CD4-positive, alpha-beta T cell treated with Interleukin-17A for 4 hours (primary cell): ENCODE results near the gene CTNNA3.

Experiments used
- DNase-seq: peaks from one replicate; pipeline ENCODE4 v3.0.0-alpha.2; 2020; ENCODE audit warnings: mixed read lengths

Gene CTNNA3

GRCh38 chr10:67664942-67665341 is 31.1 kb downstream of the CTNNA3 start:
- DNase-seq = no peak

- DNase-seq = no peak
Measured at GRCh38 chr10:67663449-67664087, 32.4 kb downstream of the CTNNA3 start.

GRCh38 chr10:67662415-67662814 is 33.6 kb downstream of the CTNNA3 start:
- DNase-seq = no peak

- no peak for DNase-seq
Measured at GRCh38 chr10:67659497-67659896, 36.5 kb downstream of the CTNNA3 start.

- no peak for DNase-seq
Measured at GRCh38 chr10:67657775-67658174, 38.2 kb downstream of the CTNNA3 start.

- DNase-seq = no peak
Measured at GRCh38 chr10:67650558-67650957, 45.4 kb downstream of the CTNNA3 start.

- no peak for DNase-seq
Measured at GRCh38 chr10:67648613-67649229, 47.3 kb downstream of the CTNNA3 start.

- DNase-seq = no peak
Measured at GRCh38 chr10:67630904-67631303, 65.1 kb downstream of the CTNNA3 start.

- no peak for DNase-seq
Measured at GRCh38 chr10:67629461-67629971, 66.5 kb downstream of the CTNNA3 start.

- no peak for DNase-seq
Measured at GRCh38 chr10:67622984-67623383, 73.0 kb downstream of the CTNNA3 start.

GRCh38 chr10:67622511-67622910 is 73.5 kb downstream of the CTNNA3 start:
- no peak for DNase-seq

GRCh38 chr10:67621834-67622233 is 74.2 kb downstream of the CTNNA3 start:
- DNase-seq = no peak

- no peak for DNase-seq
Measured at GRCh38 chr10:67618116-67618515, 77.9 kb downstream of the CTNNA3 start.

- DNase-seq = peak; percentile 63
Measured at GRCh38 chr10:67612577-67613537, 83.1 kb downstream of the CTNNA3 start.

GRCh38 chr10:67612176-67612575 is 83.8 kb downstream of the CTNNA3 start:
- no peak for DNase-seq

- DNase-seq = no peak
Measured at GRCh38 chr10:67609996-67610793, 85.8 kb downstream of the CTNNA3 start.

GRCh38 chr10:67608001-67608400 is 88.0 kb downstream of the CTNNA3 start:
- DNase-seq = no peak

GRCh38 chr10:67607472-67607871 is 88.5 kb downstream of the CTNNA3 start:
- no peak for DNase-seq

GRCh38 chr10:67606572-67606971 is 89.4 kb downstream of the CTNNA3 start:
- DNase-seq = no peak

- no peak for DNase-seq
Measured at GRCh38 chr10:67603701-67604100, 92.3 kb downstream of the CTNNA3 start.

- no peak for DNase-seq
Measured at GRCh38 chr10:67603086-67603485, 92.9 kb downstream of the CTNNA3 start.

- no peak for DNase-seq
Measured at GRCh38 chr10:67602268-67602950, 93.6 kb downstream of the CTNNA3 start.
